Vagina (tissue), 2 donors: ENCODE measurements around the gene RBMX. TPM values are rescaled to one million over a fixed set of nuclear protein-coding genes. Genes with fewer than 3 reads are reported as not detected.
"Not testable (repeated sequence)": the region's sequence is repeated elsewhere in the genome, so short reads cannot be mapped to it uniquely, and the experiment has no call there.

ENCODE experiments used
- DNase-seq, 2 donors: peaks; one replicate each; pipeline ENCODE4 v3.0.0-alpha.2; 2017; ENCODE audit errors: extremely low spot score in 2 of 2
- H3K27ac ChIP-seq: fragments of 200-600 bp; sonication (generic); one replicate; pipeline ENCODE4 v1.5.1; 2019
- H3K27me3 ChIP-seq: fragments of 200-600 bp; sonication (generic); one replicate; pipeline ENCODE4 v1.5.1; 2019
- H3K36me3 ChIP-seq, 2 donors: fragments of 200-600 bp; sonication (generic); one replicate each; pipeline ENCODE4 v1.5.1; 2017 to 2019
- H3K4me1 ChIP-seq: fragments of 200-600 bp; sonication (generic); one replicate; pipeline ENCODE4 v1.5.1; 2019
- H3K4me3 ChIP-seq, 2 donors: fragments of 200-600 bp; sonication (generic); 1 replicate in 1 of 2; 2 replicates in 1 of 2; pipeline ENCODE4 v1.5.1; 2016 to 2019
- H3K9me3 ChIP-seq: fragments of 200-600 bp; sonication (generic); one replicate; pipeline ENCODE4 v1.5.1; 2019
- CTCF ChIP-seq, 3 experiments: fragments of 450-650 bp in 2 of 3; fragments of 200-600 bp in 1 of 3; sonication (generic) in 1 of 3; IDR thresholded peaks; one replicate each; pipeline ENCODE4 v1.5.1; 2017 to 2019; ENCODE audit warnings: antibody characterized with exemption in 3 of 3, mild to moderate bottlenecking in 2 of 3, moderate library complexity in 2 of 3
- POLR2A ChIP-seq, 2 donors: fragments of 450-650 bp; IDR thresholded peaks; one replicate each; pipeline ENCODE4 v1.6.1; 2017; ENCODE audit warnings: antibody characterized with exemption in 2 of 2, mild to moderate bottlenecking in 2 of 2, moderate library complexity in 2 of 2
- POLR2AphosphoS5 ChIP-seq, 2 donors: sonication (generic); formaldehyde crosslinking; IDR thresholded peaks; one replicate each; pipeline ENCODE4 v1.9.0; 2017; ENCODE audit warnings: antibody characterized with exemption in 2 of 2, mild to moderate bottlenecking in 2 of 2, low read depth in 1 of 2; ENCODE audit not compliant: insufficient read depth in 1 of 2
- intact Hi-C: fragments of 100-400 bp; cut with DNase I; formaldehyde crosslinking; loops from one replicate; pipeline ENCODE4 v1.15.1; 2023
- total RNA-seq: library from RNA; depleted of rRNA; stranded (reverse); fragments of >200 nt; gene quantifications from one replicate; pipeline ENCODE4 v1.2.3, GENCODE V29; 2016

The RBMX gene
- total RNA-seq, 1 donor from 2014 or later, result 193 TPM

DNA sequence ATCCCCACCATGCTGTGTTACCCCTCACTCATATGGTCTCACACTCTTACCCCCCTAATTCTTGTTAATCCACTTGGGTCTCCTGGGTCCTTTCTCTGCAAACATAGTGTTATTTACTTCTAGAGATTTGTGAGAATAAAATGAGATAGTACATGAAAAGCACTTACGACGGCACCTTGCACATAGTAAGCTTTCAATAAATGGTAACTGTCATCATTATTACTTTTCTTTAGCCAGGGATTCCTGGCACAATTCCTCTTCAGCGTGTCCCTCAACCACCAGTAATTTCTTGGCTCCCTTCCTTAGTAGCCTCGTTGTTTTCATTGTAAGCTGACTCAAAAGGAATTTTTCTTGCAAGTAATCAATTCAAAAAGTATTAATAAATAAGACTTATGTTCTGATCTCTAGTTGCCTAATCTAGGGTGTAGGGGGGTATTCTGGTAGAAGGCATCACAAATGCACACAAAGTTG lies 30.1 kb upstream of the RBMX start:
- Histone ChIP-seq H3K4me3 (peak overlapping the region; percentile 26 to 63), H3K27me3 (no peaks in the 10 kb centered on the region), H3K9me3 (no peaks in the 10 kb centered on the region), H3K27ac (no peak overlapping the region), H3K4me1 (no peaks in the 10 kb centered on the region), H3K36me3 (no peaks in the 10 kb centered on the region)
- DNase-seq, result no peak
- TF ChIP-seq POLR2A (IDR thresholded peaks at IDR 0.05) (no peak), POLR2AphosphoS5 (IDR thresholded peaks at IDR 0.05; ENCODE audit: insufficient read depth in 1 of 2, low read depth in 1 of 2) (no peak), CTCF (IDR thresholded peaks at IDR 0.05) (no peak)
- intact Hi-C loops, result no loop called here

- TF ChIP-seq CTCF (IDR thresholded peaks at IDR 0.05) (no peak), POLR2A (IDR thresholded peaks at IDR 0.05) (peak in 1 of 2 donors; percentile 58), POLR2AphosphoS5 (IDR thresholded peaks at IDR 0.05; ENCODE audit: insufficient read depth in 1 of 2, low read depth in 1 of 2) (peak; percentile 47 to 55)
- DNase-seq, result peak in 1 of 2 donors; percentile 94
- Histone ChIP-seq H3K9me3 (no peaks in the 10 kb centered on the region), H3K4me1 (no peaks in the 10 kb centered on the region), H3K4me3 (peak overlapping the region; percentile 61 to 63), H3K36me3 (no peaks in the 10 kb centered on the region), H3K27ac (peak overlapping the region; percentile 88), H3K27me3 (no peaks in the 10 kb centered on the region)
- intact Hi-C loops, result no loop called here
Measured at GRCh38 chrX:136909706-136910564, 29.4 kb upstream of the RBMX start.

GRCh38 chrX:136909119-136909705 lies 28.7 kb upstream of the RBMX start:
- Histone ChIP-seq H3K9me3 (no peaks in the 10 kb centered on the region), H3K36me3 (no peaks in the 10 kb centered on the region), H3K4me3 (peak overlapping the region; percentile 61 to 63), H3K4me1 (no peaks in the 10 kb centered on the region), H3K27ac (peak overlapping the region; percentile 88), H3K27me3 (no peaks in the 10 kb centered on the region)
- TF ChIP-seq POLR2AphosphoS5 (IDR thresholded peaks at IDR 0.05; ENCODE audit: insufficient read depth in 1 of 2, low read depth in 1 of 2), result peak in 1 of 2 donors; percentile 66
- TF ChIP-seq POLR2A (IDR thresholded peaks at IDR 0.05), result no peak
- DNase-seq, result peak in 1 of 2 donors; percentile 91
- intact Hi-C loops, result no loop called here

GRCh38 chrX:136907621-136908020 lies 27.1 kb upstream of the RBMX start:
- Histone ChIP-seq H3K27ac (no peak overlapping the region), H3K27me3 (no peaks in the 10 kb centered on the region), H3K9me3 (no peaks in the 10 kb centered on the region), H3K4me3 (no peak overlapping the region), H3K36me3 (no peaks in the 10 kb centered on the region), H3K4me1 (no peaks in the 10 kb centered on the region)
- intact Hi-C loops, result no loop called here
- no peak for DNase-seq
- no peak for TF ChIP-seq POLR2A (IDR thresholded peaks at IDR 0.05)
- TF ChIP-seq CTCF (IDR thresholded peaks at IDR 0.05), result no peak
- no peak for TF ChIP-seq POLR2AphosphoS5 (IDR thresholded peaks at IDR 0.05; ENCODE audit: insufficient read depth in 1 of 2, low read depth in 1 of 2)

- H3K27ac ChIP-seq, result no peak overlapping the region
- DNase-seq, result no peak
- no peak for TF ChIP-seq CTCF (IDR thresholded peaks at IDR 0.05)
- no peak for TF ChIP-seq POLR2A (IDR thresholded peaks at IDR 0.05)
- no peak for TF ChIP-seq POLR2AphosphoS5 (IDR thresholded peaks at IDR 0.05; ENCODE audit: insufficient read depth in 1 of 2, low read depth in 1 of 2)
- H3K9me3 ChIP-seq, result no peaks in the 10 kb centered on the region
- no peaks in the 10 kb centered on the region for H3K27me3 ChIP-seq
- H3K36me3 ChIP-seq, result no peaks in the 10 kb centered on the region
- intact Hi-C loops, result no loop called here
- no peaks in the 10 kb centered on the region for H3K4me1 ChIP-seq
- no peak overlapping the region for H3K4me3 ChIP-seq
Measured at GRCh38 chrX:136906921-136907510, 26.5 kb upstream of the RBMX start.

GRCh38 chrX:136904067-136904466 lies 23.5 kb upstream of the RBMX start:
- H3K27ac ChIP-seq, DNase-seq, H3K9me3 ChIP-seq, H3K4me1 ChIP-seq, H3K4me3 ChIP-seq, intact Hi-C loops, H3K27me3 ChIP-seq, H3K36me3 ChIP-seq: not testable (repeated sequence)

DNA sequence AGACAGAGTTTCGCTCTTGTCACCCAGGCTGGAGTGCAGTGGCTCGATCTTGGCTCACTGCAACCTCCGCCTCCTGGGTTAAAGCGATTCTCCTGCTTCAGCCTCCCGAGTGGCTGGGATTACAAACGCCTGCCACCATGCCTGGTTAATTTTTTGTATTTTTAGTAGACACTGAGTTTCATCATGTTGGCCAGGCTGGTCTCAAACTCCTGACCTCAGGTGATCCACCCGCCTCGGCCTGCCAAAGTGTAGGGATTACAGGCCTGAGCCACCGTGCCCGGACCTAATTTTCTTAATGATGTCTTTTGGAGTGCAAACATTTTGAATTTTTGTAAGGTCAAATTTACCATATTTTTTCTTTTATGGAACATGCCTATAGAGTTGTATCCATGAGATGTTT lies 19.5 kb upstream of the RBMX start:
- H3K27me3 ChIP-seq, intact Hi-C loops: not testable (repeated sequence)

More for the DNA sequence above, 19.5 kb upstream of the RBMX start:
- not testable (repeated sequence) for H3K4me3 ChIP-seq, H3K4me1 ChIP-seq, H3K9me3 ChIP-seq, DNase-seq, H3K27ac ChIP-seq, H3K36me3 ChIP-seq
